B cell (primary cell): ENCODE data around the gene PTGES2. TPM values are rescaled to one million over a fixed set of nuclear protein-coding genes. Genes with fewer than 3 reads are reported as not detected.

Experiments used
- ATAC-seq: fragments of 200-7000 bp; cut with Tn5 transposase; one replicate; pipeline ENCODE4 v1.10.0; 2021; ENCODE audit warnings: low read depth, mild to moderate bottlenecking, moderate number of reproducible peaks, moderate library complexity
- CTCF ChIA-PET: fragments of 350-600 bp; sonication (Branson Sonifier 250); formaldehyde crosslinking; loops from one replicate; lab custom pipeline; 2021; ENCODE audit warnings: antibody characterized with exemption, inconsistent platforms; lab: Charles Lee
- POLR2A ChIA-PET: fragments of 350-600 bp; sonication (Branson Sonifier 250); formaldehyde crosslinking; loops from one replicate; lab custom pipeline; 2021; ENCODE audit warnings: antibody characterized with exemption; lab: Charles Lee
- DNase-seq: peaks from one replicate; pipeline ENCODE4 v3.0.0; 2013
- H2AFZ ChIP-seq: 2 replicates; pipeline ENCODE4 v1.6.1; 2012; ENCODE audit warnings: mild to moderate bottlenecking, low read depth, low read length; ENCODE audit not compliant: insufficient read depth, poor library complexity, severe bottlenecking
- H3K27ac ChIP-seq, 2 donors: 1 replicate in 1 of 2; 2 replicates in 1 of 2; pipeline ENCODE4 v1.5.1; 2012 to 2013; ENCODE audit warnings: low read length in 2 of 2, mild to moderate bottlenecking in 2 of 2, moderate library complexity in 1 of 2
- H3K27me3 ChIP-seq, 4 experiments: fragments of 200-600 bp in 1 of 4; sonication (generic) in 1 of 4; replicated peaks in 1 of 4; 1 replicate in 2 of 4; 2 replicates in 2 of 4; pipeline versions ENCODE4 v1.6.1 to v1.7.0; 2013 to 2016; ENCODE audit warnings: low read length in 3 of 4, mild to moderate bottlenecking in 2 of 4, mixed read lengths in 1 of 4, moderate library complexity in 1 of 4; ENCODE audit not compliant: insufficient read depth in 4 of 4, control insufficient read depth in 3 of 4; ENCODE audit errors: control extremely low read depth in 1 of 4
- H3K36me3 ChIP-seq, 2 experiments: replicated peaks in 1 of 2; 1 replicate in 1 of 2; 2 replicates in 1 of 2; pipeline versions ENCODE4 v1.6.1 to v1.7.1; 2013; ENCODE audit warnings: low read length in 1 of 2; ENCODE audit not compliant: insufficient read depth in 2 of 2, control insufficient read depth in 1 of 2; ENCODE audit errors: control extremely low read depth in 1 of 2, extremely low read depth in 1 of 2
- H3K4me1 ChIP-seq, 2 donors: fragments of 200-600 bp in 1 of 2; sonication (generic) in 1 of 2; 1 replicate in 1 of 2; 2 replicates in 1 of 2; pipeline versions ENCODE4 v1.5.1 to v1.6.1; 2013 to 2017; ENCODE audit warnings: low read length in 2 of 2; ENCODE audit not compliant: control insufficient read depth in 2 of 2, insufficient read depth in 2 of 2
- H3K4me2 ChIP-seq: replicated peaks from 2 replicates; pipeline ENCODE3; 2012; ENCODE audit warnings: mild to moderate bottlenecking, low read depth, low read length; ENCODE audit not compliant: poor library complexity, severe bottlenecking
- H3K4me3 ChIP-seq, 5 experiments: fragments of 200-600 bp in 1 of 5; sonication (generic) in 1 of 5; 1 replicate in 3 of 5; 2 replicates in 2 of 5; pipeline versions ENCODE4 v1.5.1 to v1.7.0; 2011 to 2016; ENCODE audit warnings: low read length in 4 of 5, mild to moderate bottlenecking in 4 of 5, low read depth in 2 of 5, control low read depth in 1 of 5, moderate library complexity in 1 of 5; ENCODE audit not compliant: insufficient read depth in 1 of 5; ENCODE audit errors: control extremely low read depth in 1 of 5, extremely low read depth in 1 of 5
- H3K79me2 ChIP-seq: fragments of 200-600 bp; sonication (generic); one replicate; pipeline ENCODE4 v1.6.0; 2016; ENCODE audit warnings: low read length; ENCODE audit not compliant: control insufficient read depth, insufficient read depth
- H3K9ac ChIP-seq: fragments of 200-600 bp; sonication (generic); 2 replicates; pipeline ENCODE4 v1.6.1; 2017; ENCODE audit warnings: mild to moderate bottlenecking, low read length, moderate library complexity
- H3K9me3 ChIP-seq, 3 donors: one replicate each; pipeline versions ENCODE4 v1.6.1 to v1.7.1; 2013; ENCODE audit warnings: low read length in 2 of 3; ENCODE audit not compliant: control insufficient read depth in 2 of 3, insufficient read depth in 1 of 3; ENCODE audit errors: control extremely low read depth in 1 of 3
- H4K20me1 ChIP-seq: 2 replicates; pipeline ENCODE4 v1.6.0; 2012; ENCODE audit warnings: mild to moderate bottlenecking, low read length; ENCODE audit not compliant: insufficient read depth, control insufficient read depth, poor library complexity, severe bottlenecking
- H3K27ac Mint-ChIP-seq: one replicate; pipeline ENCODE4 v1.8.0; 2021; ENCODE audit warnings: mixed read lengths
- H3K27me3 Mint-ChIP-seq: one replicate; pipeline ENCODE4 v1.8.0; 2021; ENCODE audit warnings: mixed read lengths
- H3K4me1 Mint-ChIP-seq: one replicate; pipeline ENCODE4 v1.8.0; 2021; ENCODE audit warnings: mixed read lengths
- H3K4me3 Mint-ChIP-seq: one replicate; pipeline ENCODE4 v1.8.0; 2021; ENCODE audit warnings: mixed read lengths
- H3K9me3 Mint-ChIP-seq: one replicate; pipeline ENCODE4 v1.8.0; 2022; ENCODE audit warnings: mixed read lengths; ENCODE audit not compliant: insufficient read depth
- EZH2 ChIP-seq: IDR thresholded peaks from 2 replicates; pipeline ENCODE4 v1.6.1; 2012; ENCODE audit warnings: borderline replicate concordance, low read depth, mild to moderate bottlenecking, moderate library complexity, low read length; ENCODE audit not compliant: insufficient read depth, poor library complexity, severe bottlenecking
- whole genome bisulfite sequencing: methylation state at CpG from one replicate; pipeline ENCODE4 v1.1.5; 2013; ENCODE audit warnings: missing lambda C conversion rate; ENCODE audit not compliant: insufficient coverage; 5-methylcytosine and 5-hydroxymethylcytosine counted together
- intact Hi-C: fragments of 100-400 bp; cut with micrococcal nuclease; formaldehyde crosslinking; loops from one replicate; pipeline ENCODE4 v1.10.0; 2022
- polyA plus RNA-seq: library from polyadenylated mRNA; depleted of rRNA; stranded (reverse); fragments of >200 nt; gene quantifications from 2 replicates; pipeline ENCODE4 v1.2.3, GENCODE V29; 2012
- total RNA-seq, 2 donors: library from RNA; stranded (reverse); fragments of 120-200 nt in 1 of 2; gene quantifications; 1 replicate in 1 of 2; 2 replicates in 1 of 2; pipeline versions ENCODE4 v1.2.3 to v1.2.4, GENCODE V29; 2013 to 2022
- TF ChIP-seq, protein P1 (sequence below): fragments of 200-600 bp; IDR thresholded peaks from one replicate; pipeline ENCODE4 v1.8.0; 2022; ENCODE audit warnings: antibody characterized with exemption, mild to moderate bottlenecking

Gene PTGES2
- total and polyA plus RNA-seq, 2 donors (not counting 1 experiment from before 2014, with no cell fraction given) = 77.8 to 113 TPM

DNA sequence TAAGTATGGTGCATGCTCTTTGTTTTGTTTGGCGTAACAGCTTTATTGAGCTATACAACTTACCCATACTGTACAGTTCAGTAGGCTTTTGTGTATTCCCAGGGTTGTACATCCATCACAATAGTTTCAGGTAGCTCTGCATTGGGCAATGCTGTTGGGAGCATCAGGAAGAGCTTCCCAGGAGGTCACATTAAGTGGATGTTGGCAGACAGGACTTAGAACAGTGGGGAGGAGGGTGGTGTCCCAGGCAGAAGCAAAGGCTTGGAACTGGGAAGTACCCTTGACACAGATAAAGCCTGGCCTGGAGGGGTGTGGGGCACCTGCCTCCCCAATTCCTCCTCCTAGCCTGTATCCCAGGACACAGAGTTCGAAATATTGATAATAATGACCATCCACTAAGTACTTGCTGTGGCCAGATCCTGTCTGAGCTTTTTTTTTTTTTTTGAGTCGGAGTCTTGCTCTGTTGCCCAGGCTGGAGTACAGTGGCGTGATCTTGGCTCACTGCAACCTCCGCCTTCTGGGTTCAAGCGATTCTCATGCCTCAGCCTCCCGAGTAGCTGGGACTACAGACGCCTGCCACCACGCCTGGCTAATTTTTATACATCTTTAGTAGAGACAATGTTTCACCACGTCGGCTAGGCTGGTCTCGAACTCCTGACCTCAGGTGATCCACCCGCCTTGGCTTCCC, 33.8 kb upstream of the PTGES2 start:
- Histone ChIP-seq H3K4me2 (peak overlapping the region; percentile 100), H3K9ac (peak overlapping the region; percentile 93), H3K27ac (no peak overlapping the region), H3K4me3 (peak overlapping the region in 2 of 5 experiments; percentile 86 to 99), H3K9me3 (no peaks in the 10 kb centered on the region), H4K20me1 (no peaks in the 10 kb centered on the region), H3K79me2 (peaks cover 14% of the 10 kb centered on the region), H3K27me3 (no peaks in the 10 kb centered on the region), H3K36me3 (peaks cover 0 to 16% of the 10 kb centered on the region in 2 experiments), H2AFZ (no peak overlapping the region), H3K4me1 (peaks cover 6 to 17% of the 10 kb centered on the region in 2 donors)
- Mint-ChIP-seq H3K4me3 (peak overlapping the region; percentile 83), H3K27me3 (no peaks in the 10 kb centered on the region), H3K4me1 (peaks cover 12% of the 10 kb centered on the region), H3K9me3 (no peaks in the 10 kb centered on the region), H3K27ac (no peak overlapping the region)
- TF ChIP-seq, protein P1, sequence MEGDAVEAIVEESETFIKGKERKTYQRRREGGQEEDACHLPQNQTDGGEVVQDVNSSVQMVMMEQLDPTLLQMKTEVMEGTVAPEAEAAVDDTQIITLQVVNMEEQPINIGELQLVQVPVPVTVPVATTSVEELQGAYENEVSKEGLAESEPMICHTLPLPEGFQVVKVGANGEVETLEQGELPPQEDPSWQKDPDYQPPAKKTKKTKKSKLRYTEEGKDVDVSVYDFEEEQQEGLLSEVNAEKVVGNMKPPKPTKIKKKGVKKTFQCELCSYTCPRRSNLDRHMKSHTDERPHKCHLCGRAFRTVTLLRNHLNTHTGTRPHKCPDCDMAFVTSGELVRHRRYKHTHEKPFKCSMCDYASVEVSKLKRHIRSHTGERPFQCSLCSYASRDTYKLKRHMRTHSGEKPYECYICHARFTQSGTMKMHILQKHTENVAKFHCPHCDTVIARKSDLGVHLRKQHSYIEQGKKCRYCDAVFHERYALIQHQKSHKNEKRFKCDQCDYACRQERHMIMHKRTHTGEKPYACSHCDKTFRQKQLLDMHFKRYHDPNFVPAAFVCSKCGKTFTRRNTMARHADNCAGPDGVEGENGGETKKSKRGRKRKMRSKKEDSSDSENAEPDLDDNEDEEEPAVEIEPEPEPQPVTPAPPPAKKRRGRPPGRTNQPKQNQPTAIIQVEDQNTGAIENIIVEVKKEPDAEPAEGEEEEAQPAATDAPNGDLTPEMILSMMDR = no peak
- no peak for TF ChIP-seq EZH2
- CTCF ChIA-PET = interaction anchor here (0.6 to 1.4 kb wide), 3 partner anchors 29 to 176 kb away, joined by 4 to 5 read pairs (median 4); partner anchors contain the start of gene CIZ1
- intact Hi-C loops = no loop called here
- POLR2A ChIA-PET = interaction anchor here (0.6 to 2.5 kb wide), 4 partner anchors 8 to 257 kb away, joined by 3 to 11 read pairs (median 4); partner anchors contain the start of genes CIZ1, GOLGA2 and SWI5
- 98% methylated on average over 7 of the region's 13 CpGs for WGBS
- ATAC-seq = no peak
- no peak for DNase-seq

DNA sequence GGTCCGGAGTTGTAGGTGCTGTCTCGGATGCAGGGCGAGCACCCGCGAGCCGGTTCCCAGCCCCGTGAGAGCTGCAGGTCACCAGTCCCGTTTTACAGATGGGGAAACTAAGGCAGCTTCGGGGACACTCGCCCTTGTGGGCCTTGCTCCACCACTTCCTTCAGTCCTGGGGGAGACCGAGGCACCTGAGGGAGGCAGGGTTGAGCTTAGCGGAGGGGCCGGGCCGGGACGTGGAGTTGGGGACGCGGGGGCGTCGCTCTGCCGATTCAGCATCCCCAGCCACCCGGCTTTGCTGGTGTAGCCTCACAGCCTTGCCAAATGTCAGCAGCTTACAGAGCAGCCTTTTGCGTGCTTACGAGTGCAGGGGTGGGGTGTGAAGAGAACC, 33.1 kb upstream of the PTGES2 start:
- peak overlapping the region; percentile 83 for H3K4me3 Mint-ChIP-seq
- peaks cover 14% of the 10 kb centered on the region for H3K79me2 ChIP-seq
- H3K27ac Mint-ChIP-seq = peak overlapping the region; percentile 87
- intact Hi-C loops = loop anchor here (1.0 kb wide), 3 partner anchors 31 to 180 kb away; partner anchors contain the start of genes CIZ1 and SLC27A4
- H3K27me3 Mint-ChIP-seq = no peaks in the 10 kb centered on the region
- no peaks in the 10 kb centered on the region for H4K20me1 ChIP-seq
- no peak for ATAC-seq
- no peaks in the 10 kb centered on the region for H3K9me3 Mint-ChIP-seq
- TF ChIP-seq, protein P1 = no peak
- TF ChIP-seq EZH2 = no peak
- peak overlapping the region; percentile 70 to 99 (median 86) for H3K4me3 ChIP-seq
- peaks cover 6 to 17% of the 10 kb centered on the region in 2 donors for H3K4me1 ChIP-seq
- peaks cover 0 to 12% of the 10 kb centered on the region in 2 experiments for H3K36me3 ChIP-seq
- no peaks in the 10 kb centered on the region for H3K9me3 ChIP-seq
- 0% methylated on average over 21 of the region's 23 CpGs for WGBS
- no peak for DNase-seq
- H3K27me3 ChIP-seq = no peaks in the 10 kb centered on the region
- CTCF ChIA-PET = interaction anchor here (1.2 kb wide), 1 partner anchor 30 kb away, joined by 3 read pairs; the partner anchor contains the start of gene CIZ1
- peak overlapping the region; percentile 100 for H3K4me2 ChIP-seq
- peaks cover 12% of the 10 kb centered on the region for H3K4me1 Mint-ChIP-seq
- POLR2A ChIA-PET = interaction anchor here (1.0 to 2.5 kb wide), 5 partner anchors 9 to 90 kb away, joined by 3 to 11 read pairs (median 3); partner anchors contain the start of gene CIZ1
- H3K27ac ChIP-seq = peak overlapping the region; percentile 55 to 65
- H2AFZ ChIP-seq = peak overlapping the region; percentile 98
- H3K9ac ChIP-seq = peak overlapping the region; percentile 93
